SK-N-MC (cell line): ENCODE results near the gene COMMD2.

Experiments used
- EZH2 ChIP-seq: fragments of 200-600 bp; sonication (generic); IDR thresholded peaks from one replicate; pipeline ENCODE4 v1.6.1; 2017; ENCODE audit warnings: antibody characterized with exemption
- POLR2AphosphoS5 ChIP-seq: IDR thresholded peaks from 2 replicates; pipeline ENCODE4 v1.6.1; 2012; ENCODE audit warnings: mild to moderate bottlenecking, low read depth, low read length, borderline replicate concordance

DNA sequence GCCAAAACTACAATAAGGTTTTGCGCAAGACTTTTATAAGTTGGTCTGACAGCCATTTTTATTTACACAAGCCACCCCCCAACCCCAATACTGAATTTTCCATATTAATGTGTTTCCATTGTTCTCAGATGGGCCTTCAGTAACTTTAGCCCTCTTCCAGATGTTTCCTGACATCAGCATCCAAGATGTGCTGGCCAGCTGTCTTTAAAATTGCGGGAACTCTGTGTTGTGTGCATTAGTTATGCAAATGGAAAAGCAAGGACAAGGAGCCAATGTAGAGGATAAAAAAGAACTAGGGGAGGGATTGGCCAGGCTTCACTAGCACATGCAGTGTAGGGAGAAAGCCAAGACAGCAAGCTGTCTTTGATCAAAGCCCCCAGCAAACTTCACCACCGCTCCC is 45.4 kb downstream of the COMMD2 start:
- no peak for TF ChIP-seq EZH2
- TF ChIP-seq POLR2AphosphoS5 = no peak
